Fibroblast of the aortic adventitia (primary cell): Measurements from ENCODE around the gene MTHFR. TPM values are rescaled to one million over a fixed set of nuclear protein-coding genes. Genes with fewer than 3 reads are reported as not detected.
"Not testable (repeated sequence)": the region's sequence is repeated elsewhere in the genome, so short reads cannot be mapped to it uniquely, and the experiment has no call there.

Source experiments
- DNase-seq: peaks from one replicate; pipeline ENCODE4 v3.0.0-alpha.2; 2010; ENCODE audit warnings: low read depth
- H3K4me3 ChIP-seq: 2 replicates; pipeline ENCODE4 v1.5.1; 2011; ENCODE audit warnings: low read depth, mild to moderate bottlenecking, control low read depth, low read length, moderate library complexity
- total RNA-seq: library from RNA; depleted of rRNA; stranded (reverse); fragments of >200 nt; gene quantifications from 2 replicates; pipeline ENCODE4 v1.2.3, GENCODE V29; 2012; ENCODE audit warnings: low replicate concordance
- TF ChIP-seq, protein P1 (sequence below): IDR thresholded peaks from 2 replicates; pipeline ENCODE4 v1.5.1; 2011; ENCODE audit warnings: mild to moderate bottlenecking, low read length, control low read depth, inconsistent platforms; ENCODE audit not compliant: insufficient read depth

The MTHFR gene
- total RNA-seq, 1 donor: 42.9 TPM

DNA sequence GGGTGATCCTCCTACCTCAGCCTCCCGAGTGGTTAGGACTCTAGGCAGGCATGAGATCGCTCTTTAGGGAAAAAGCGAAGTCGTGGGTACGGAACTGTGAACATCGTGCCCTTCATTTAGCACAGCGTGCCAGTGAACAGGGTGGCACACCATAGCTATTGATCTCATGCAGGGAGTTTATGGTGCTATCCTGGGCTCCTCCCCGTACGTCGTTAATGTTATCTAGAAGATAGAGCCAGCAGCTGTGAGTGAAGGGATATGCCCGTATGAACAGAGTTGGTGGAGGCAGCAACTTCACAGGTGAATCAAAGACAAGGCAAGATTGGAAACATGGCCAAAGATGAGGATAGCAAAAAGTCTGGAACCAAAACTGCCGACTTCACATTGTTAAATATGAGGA, 11.4 kb upstream of the MTHFR start:
- DNase-seq: no peak
- no peak overlapping the region for H3K4me3 ChIP-seq
- TF ChIP-seq, protein P1, sequence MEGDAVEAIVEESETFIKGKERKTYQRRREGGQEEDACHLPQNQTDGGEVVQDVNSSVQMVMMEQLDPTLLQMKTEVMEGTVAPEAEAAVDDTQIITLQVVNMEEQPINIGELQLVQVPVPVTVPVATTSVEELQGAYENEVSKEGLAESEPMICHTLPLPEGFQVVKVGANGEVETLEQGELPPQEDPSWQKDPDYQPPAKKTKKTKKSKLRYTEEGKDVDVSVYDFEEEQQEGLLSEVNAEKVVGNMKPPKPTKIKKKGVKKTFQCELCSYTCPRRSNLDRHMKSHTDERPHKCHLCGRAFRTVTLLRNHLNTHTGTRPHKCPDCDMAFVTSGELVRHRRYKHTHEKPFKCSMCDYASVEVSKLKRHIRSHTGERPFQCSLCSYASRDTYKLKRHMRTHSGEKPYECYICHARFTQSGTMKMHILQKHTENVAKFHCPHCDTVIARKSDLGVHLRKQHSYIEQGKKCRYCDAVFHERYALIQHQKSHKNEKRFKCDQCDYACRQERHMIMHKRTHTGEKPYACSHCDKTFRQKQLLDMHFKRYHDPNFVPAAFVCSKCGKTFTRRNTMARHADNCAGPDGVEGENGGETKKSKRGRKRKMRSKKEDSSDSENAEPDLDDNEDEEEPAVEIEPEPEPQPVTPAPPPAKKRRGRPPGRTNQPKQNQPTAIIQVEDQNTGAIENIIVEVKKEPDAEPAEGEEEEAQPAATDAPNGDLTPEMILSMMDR: no peak

GRCh38 chr1:11813021-11813420, 7.3 kb upstream of the MTHFR start:
- TF ChIP-seq, protein P1: no peak
- no peak for DNase-seq
- H3K4me3 ChIP-seq: no peak overlapping the region

DNA sequence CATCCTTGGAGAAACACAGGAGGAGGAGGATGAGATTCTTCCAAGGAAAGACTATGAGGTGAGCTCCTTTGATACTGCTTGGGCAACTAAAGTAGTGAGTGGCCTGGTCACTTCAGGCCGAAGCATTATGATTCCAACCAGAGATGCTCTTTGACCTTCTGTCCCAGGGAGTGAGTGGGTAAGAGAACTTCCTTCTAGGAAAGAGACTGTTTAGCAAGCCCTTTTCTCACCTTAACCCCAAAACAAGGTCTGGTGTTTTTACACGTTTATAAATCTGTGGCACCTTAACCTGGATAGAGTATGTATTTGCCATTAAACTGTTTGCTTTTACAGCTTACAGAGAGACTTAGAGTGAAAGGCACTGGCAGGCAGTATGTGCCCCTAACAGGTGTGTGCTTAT, 1.4 kb upstream of the MTHFR start:
- TF ChIP-seq, protein P1: no peak
- peak overlapping the region; percentile 91 for H3K4me3 ChIP-seq

DNA sequence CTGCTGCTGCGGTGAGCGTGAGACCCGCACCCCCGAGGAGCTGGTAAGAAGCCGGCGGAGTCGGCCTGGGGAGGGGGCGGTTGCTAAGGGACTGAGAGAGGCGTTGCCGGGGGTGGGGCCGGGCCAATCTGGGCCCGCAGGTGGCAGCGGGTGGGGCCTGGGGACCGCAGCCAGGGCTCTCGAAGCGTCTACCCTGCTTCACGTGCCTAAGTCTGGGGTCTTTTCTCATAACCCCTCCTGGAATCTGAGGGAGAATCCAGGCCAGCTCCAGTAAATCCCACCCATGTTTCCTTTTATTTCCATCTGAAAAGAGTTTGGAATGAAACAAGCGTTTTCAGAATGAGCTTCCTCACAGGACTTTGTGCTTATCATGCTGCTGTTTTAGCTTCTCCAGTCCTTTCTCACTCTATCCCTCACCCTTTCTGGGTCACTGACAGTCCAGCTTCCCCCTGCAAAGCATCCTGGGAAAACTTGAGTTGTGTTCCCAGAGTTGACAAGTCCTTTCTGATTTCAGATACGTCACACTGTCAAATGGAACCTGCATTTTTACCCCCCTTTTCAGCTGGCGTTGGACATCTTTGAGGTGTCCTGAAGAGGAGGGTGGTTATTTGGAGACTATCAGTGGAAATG, 658 bp upstream of the MTHFR start:
- H3K4me3 ChIP-seq: peak overlapping the region; percentile 91
- TF ChIP-seq, protein P1: no peak
- DNase-seq: peak; percentile 43

More for the DNA sequence above, 1.4 kb upstream of the MTHFR start:
- no peak for DNase-seq

DNA sequence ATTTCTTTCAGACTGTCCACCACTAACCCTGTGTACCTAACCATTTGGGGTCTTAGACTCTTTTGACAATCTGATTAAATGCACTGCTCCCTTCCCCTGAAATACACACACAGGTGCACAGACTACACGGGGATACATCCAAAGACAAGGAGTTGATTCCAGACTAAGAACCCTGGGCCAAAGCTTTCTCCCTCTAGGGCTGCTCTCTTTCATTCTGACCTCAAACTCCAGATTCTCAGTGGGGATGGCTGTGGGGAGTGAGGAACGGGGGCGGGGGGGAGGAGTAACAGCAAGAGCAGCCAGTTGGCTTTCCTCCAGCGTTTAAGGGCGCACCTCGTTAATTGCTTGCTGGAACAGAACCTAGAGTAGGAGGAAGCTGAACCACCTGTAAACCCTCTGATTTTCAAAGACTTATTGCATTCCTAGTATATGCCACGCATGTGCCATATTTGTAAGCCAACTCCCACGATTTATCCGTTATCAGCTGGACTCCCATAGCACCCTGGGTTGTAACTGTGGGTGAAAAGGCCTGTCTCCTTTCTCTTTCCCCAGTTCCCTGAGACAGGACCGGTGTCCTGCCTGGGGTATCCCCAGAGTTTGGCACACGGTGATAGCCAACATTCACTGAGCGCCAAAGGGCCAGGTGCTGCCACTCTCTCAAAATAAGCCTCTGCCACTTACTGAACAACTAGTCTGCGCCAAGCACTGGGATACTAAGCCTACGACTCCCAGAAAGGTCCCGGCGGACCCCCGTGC, 920 bp downstream of the MTHFR start:
- H3K4me3 ChIP-seq: peak overlapping the region; percentile 79
- TF ChIP-seq, protein P1: no peak
- DNase-seq: peak; percentile 78

GRCh38 chr1:11803924-11804665, 1.7 kb downstream of the MTHFR start:
- H3K4me3 ChIP-seq: peak overlapping the region; percentile 94
- not testable (repeated sequence) for DNase-seq
